CD14-positive monocyte (primary cell): ENCODE data around the gene ACER1. TPM values are rescaled to one million over a fixed set of nuclear protein-coding genes. Genes with fewer than 3 reads are reported as not detected.

ENCODE experiments used
- DNase-seq, 3 donors: peaks; one replicate each; pipeline ENCODE4 v3.0.0-alpha.2; 2011 to 2022
- H2AFZ ChIP-seq: 2 replicates; pipeline ENCODE4 v1.6.0; 2012; ENCODE audit warnings: mild to moderate bottlenecking, low read depth, low read length, inconsistent platforms; ENCODE audit not compliant: insufficient read depth, poor library complexity, severe bottlenecking
- H3K27ac ChIP-seq, 2 donors: 1 replicate in 1 of 2; 2 replicates in 1 of 2; pipeline ENCODE4 v1.5.1; 2012 to 2013; ENCODE audit warnings: low read length in 2 of 2, control low read depth in 1 of 2, inconsistent platforms in 1 of 2, low read depth in 1 of 2, mild to moderate bottlenecking in 1 of 2
- H3K27me3 ChIP-seq, 2 donors: one replicate each; pipeline versions ENCODE4 v1.6.0 to v1.6.1; 2011 to 2013; ENCODE audit warnings: low read length in 2 of 2; ENCODE audit not compliant: control insufficient read depth in 2 of 2, insufficient read depth in 2 of 2
- H3K36me3 ChIP-seq, 2 donors: replicated peaks in 1 of 2; 1 replicate in 1 of 2; 2 replicates in 1 of 2; pipeline versions ENCODE4 v1.5.1 to v1.6.1; 2012 to 2013; ENCODE audit warnings: low read length in 2 of 2, control low read depth in 1 of 2, inconsistent platforms in 1 of 2, mild to moderate bottlenecking in 1 of 2; ENCODE audit not compliant: insufficient read depth in 2 of 2, control insufficient read depth in 1 of 2
- H3K4me1 ChIP-seq, 2 donors: 1 replicate in 1 of 2; 2 replicates in 1 of 2; pipeline versions ENCODE4 v1.5.1 to v1.6.1; 2012 to 2013; ENCODE audit warnings: low read length in 2 of 2, control low read depth in 1 of 2, inconsistent platforms in 1 of 2, mild to moderate bottlenecking in 1 of 2, moderate library complexity in 1 of 2; ENCODE audit not compliant: insufficient read depth in 2 of 2, control insufficient read depth in 1 of 2
- H3K4me2 ChIP-seq: replicated peaks from 2 replicates; pipeline ENCODE3; 2012; ENCODE audit warnings: low read length, moderate library complexity, mild to moderate bottlenecking; ENCODE audit not compliant: poor library complexity, severe bottlenecking; ENCODE audit errors: extremely low read depth
- H3K4me3 ChIP-seq, 3 experiments: fragments of 200-600 bp in 1 of 3; sonication (generic) in 1 of 3; replicated peaks in 1 of 3; 1 replicate in 2 of 3; 2 replicates in 1 of 3; pipeline ENCODE4 v1.5.1; 2011 to 2013; ENCODE audit warnings: low read length in 3 of 3, mild to moderate bottlenecking in 3 of 3, control low read depth in 2 of 3, low read depth in 2 of 3, inconsistent platforms in 1 of 3, moderate library complexity in 1 of 3
- H3K79me2 ChIP-seq: 2 replicates; pipeline ENCODE4 v1.6.0; 2012; ENCODE audit warnings: mild to moderate bottlenecking, control low read depth, inconsistent platforms, low read length, moderate library complexity; ENCODE audit not compliant: insufficient read depth
- H3K9ac ChIP-seq: 2 replicates; pipeline ENCODE4 v1.6.0; 2017; ENCODE audit warnings: low read length, mild to moderate bottlenecking; ENCODE audit not compliant: insufficient read depth, poor library complexity, severe bottlenecking
- H3K9me3 ChIP-seq, 2 donors: replicated peaks in 1 of 2; 1 replicate in 1 of 2; 2 replicates in 1 of 2; pipeline versions ENCODE4 v1.5.1 to v1.6.1; 2012 to 2013; ENCODE audit warnings: low read length in 2 of 2, control low read depth in 1 of 2; ENCODE audit not compliant: control insufficient read depth in 1 of 2, insufficient read depth in 1 of 2
- H4K20me1 ChIP-seq: 2 replicates; pipeline ENCODE4 v1.6.0; 2012; ENCODE audit warnings: mild to moderate bottlenecking, low read length, control low read depth, moderate library complexity; ENCODE audit not compliant: insufficient read depth
- H3K27ac Mint-ChIP-seq, 7 donors: one replicate each; pipeline ENCODE4 v1.8.0; 2020; ENCODE audit warnings: mild to moderate bottlenecking in 7 of 7, mixed read lengths in 7 of 7, moderate library complexity in 6 of 7, inconsistent platforms in 2 of 7
- H3K27me3 Mint-ChIP-seq, 3 donors: one replicate each; pipeline ENCODE4 v1.8.0; 2021 to 2022; ENCODE audit warnings: low read depth in 3 of 3, mild to moderate bottlenecking in 3 of 3, mixed read lengths in 3 of 3, moderate library complexity in 3 of 3, inconsistent platforms in 1 of 3
- H3K36me3 Mint-ChIP-seq, 2 donors: one replicate each; pipeline ENCODE4 v1.8.0; 2020; ENCODE audit warnings: mixed read lengths in 2 of 2, inconsistent platforms in 1 of 2, mild to moderate bottlenecking in 1 of 2
- H3K4me1 Mint-ChIP-seq: one replicate; pipeline ENCODE4 v1.8.0; 2020; ENCODE audit warnings: mild to moderate bottlenecking, mixed read lengths
- H3K4me3 Mint-ChIP-seq, 2 donors: one replicate each; pipeline ENCODE4 v1.8.0; 2020; ENCODE audit warnings: mild to moderate bottlenecking in 2 of 2, mixed read lengths in 2 of 2, moderate library complexity in 1 of 2
- H3K9me3 Mint-ChIP-seq, 7 donors: one replicate each; pipeline ENCODE4 v1.8.0; 2020 to 2022; ENCODE audit warnings: mixed read lengths in 7 of 7, mild to moderate bottlenecking in 6 of 7, moderate library complexity in 6 of 7, inconsistent platforms in 2 of 7
- CTCF ChIP-seq: fragments of 200-600 bp; IDR thresholded peaks from one replicate; pipeline ENCODE4 v1.8.0; 2022; ENCODE audit warnings: antibody characterized with exemption, mild to moderate bottlenecking
- WGBS: methylation state at CpG from one replicate; pipeline ENCODE4 v1.1.5; 2013; ENCODE audit warnings: missing lambda C conversion rate; ENCODE audit not compliant: insufficient coverage; 5-methylcytosine and 5-hydroxymethylcytosine counted together
- intact Hi-C, 2 donors: fragments of 100-400 bp; cut with micrococcal nuclease; formaldehyde crosslinking; loops; one replicate each; pipeline versions ENCODE4 v1.15.0 to v1.15.1; 2023
- polyA plus RNA-seq, 3 donors: library from polyadenylated mRNA; depleted of rRNA in 1 of 3; unstranded in 2 of 3; stranded (reverse) in 1 of 3; fragments of 300-500 nt in 2 of 3; fragments of >200 nt in 1 of 3; fragmentation: Illumina TruSeq in 2 of 3; gene quantifications; 1 replicate in 2 of 3; 2 replicates in 1 of 3; pipeline ENCODE4 v1.2.3, GENCODE V29; 2012 to 2021

ACER1 gene
- polyA plus RNA-seq, 3 donors: not detected

- H3K9me3 Mint-ChIP-seq: peaks cover 0 to 12% (median 3%) of the 10 kb centered on the region in 7 donors
- DNase-seq: no peak
- no peak overlapping the region for H2AFZ ChIP-seq
- peak overlapping the region in 3 of 7 donors; percentile 41 to 58 (median 44) for H3K27ac Mint-ChIP-seq
- no peaks in the 10 kb centered on the region for H3K4me1 Mint-ChIP-seq
- H3K9me3 ChIP-seq: no peaks in the 10 kb centered on the region
- H3K4me3 ChIP-seq: no peak overlapping the region
- H3K27me3 Mint-ChIP-seq: no peaks in the 10 kb centered on the region
- no peak overlapping the region for H3K27ac ChIP-seq
- H3K27me3 ChIP-seq: no peaks in the 10 kb centered on the region
- H3K36me3 ChIP-seq: peaks cover 64 to 83% of the 10 kb centered on the region in 2 donors
- no peaks in the 10 kb centered on the region for H3K4me1 ChIP-seq
- no peak for TF ChIP-seq CTCF
- intact Hi-C loops: no loop called here
- no peak overlapping the region for H3K4me2 ChIP-seq
- WGBS: 98% methylated on average over 17 of the region's 40 CpGs
- H3K36me3 Mint-ChIP-seq: peaks cover 59 to 84% of the 10 kb centered on the region in 2 donors
- H4K20me1 ChIP-seq: no peaks in the 10 kb centered on the region
- H3K79me2 ChIP-seq: peaks cover 4% of the 10 kb centered on the region
- H3K4me3 Mint-ChIP-seq: no peak overlapping the region
- no peak overlapping the region for H3K9ac ChIP-seq
Observed at GRCh38 chr19:6381030-6381750, 47.8 kb upstream of the ACER1 start.

- Mint-ChIP-seq H3K4me3 (no peak overlapping the region), H3K4me1 (no peaks in the 10 kb centered on the region), H3K27ac (peak overlapping the region in 2 of 7 donors; percentile 40 to 53), H3K9me3 (peaks cover 0 to 12% (median 3%) of the 10 kb centered on the region in 7 donors), H3K27me3 (peaks cover 0 to 2% (median 0%) of the 10 kb centered on the region in 3 donors), H3K36me3 (peaks cover 50 to 73% of the 10 kb centered on the region in 2 donors)
- no peak for TF ChIP-seq CTCF
- Histone ChIP-seq H3K27ac (no peak overlapping the region), H3K4me2 (no peak overlapping the region), H3K36me3 (peaks cover 53 to 73% of the 10 kb centered on the region in 2 donors), H3K9ac (no peak overlapping the region), H3K4me1 (no peaks in the 10 kb centered on the region), H3K9me3 (no peaks in the 10 kb centered on the region), H3K79me2 (no peaks in the 10 kb centered on the region), H2AFZ (no peak overlapping the region), H3K27me3 (no peaks in the 10 kb centered on the region), H3K4me3 (no peak overlapping the region), H4K20me1 (no peaks in the 10 kb centered on the region)
- intact Hi-C loops: loop anchor here (10.0 kb wide), 2 partner anchors 45 to 695 kb away; partner anchors contain the start of genes HSD11B1L (in 1 of the 2), KHSRP (in 1 of the 2) and MICOS13 (in 1 of the 2)
- 100% methylated on average over 3 of the region's 3 CpGs for WGBS
- no peak for DNase-seq
Observed at GRCh38 chr19:6379744-6380143, 46.3 kb upstream of the ACER1 start.
